NCI-H2029 treated with DMSO at 0.1 percent for 48 hours (cell line): ENCODE measurements around the gene LSM10.

ENCODE experiments used
- DNase-seq: peaks from one replicate; lab custom pipeline; 2025; lab: John Stamatoyannopoulos, UW

LSM10 gene

DNA sequence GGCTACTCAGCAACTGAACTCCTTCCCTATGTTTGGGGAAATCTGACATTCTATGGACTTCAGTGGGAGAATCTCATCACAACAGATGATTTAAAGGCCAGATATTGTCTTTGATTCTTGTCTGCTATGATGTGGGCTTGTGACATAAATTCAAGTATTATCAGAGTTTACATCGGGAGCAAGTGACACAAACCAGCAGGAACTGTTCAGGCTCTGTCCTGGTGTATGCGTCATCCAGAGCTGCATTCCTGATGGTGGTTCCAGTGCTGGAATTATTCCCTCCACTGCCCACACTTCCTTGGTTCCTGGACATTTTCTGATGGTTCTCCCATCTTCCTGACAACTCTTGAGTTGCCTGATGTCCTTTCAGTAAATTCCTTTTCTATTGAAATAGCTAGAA, 10.8 kb upstream of the LSM10 start:
- DNase-seq = no peak

GRCh38 chr1:36406440-36406839, 8.7 kb upstream of the LSM10 start:
- DNase-seq = no peak

- no peak for DNase-seq
Measured at GRCh38 chr1:36402504-36402890, 4.8 kb upstream of the LSM10 start.

DNA sequence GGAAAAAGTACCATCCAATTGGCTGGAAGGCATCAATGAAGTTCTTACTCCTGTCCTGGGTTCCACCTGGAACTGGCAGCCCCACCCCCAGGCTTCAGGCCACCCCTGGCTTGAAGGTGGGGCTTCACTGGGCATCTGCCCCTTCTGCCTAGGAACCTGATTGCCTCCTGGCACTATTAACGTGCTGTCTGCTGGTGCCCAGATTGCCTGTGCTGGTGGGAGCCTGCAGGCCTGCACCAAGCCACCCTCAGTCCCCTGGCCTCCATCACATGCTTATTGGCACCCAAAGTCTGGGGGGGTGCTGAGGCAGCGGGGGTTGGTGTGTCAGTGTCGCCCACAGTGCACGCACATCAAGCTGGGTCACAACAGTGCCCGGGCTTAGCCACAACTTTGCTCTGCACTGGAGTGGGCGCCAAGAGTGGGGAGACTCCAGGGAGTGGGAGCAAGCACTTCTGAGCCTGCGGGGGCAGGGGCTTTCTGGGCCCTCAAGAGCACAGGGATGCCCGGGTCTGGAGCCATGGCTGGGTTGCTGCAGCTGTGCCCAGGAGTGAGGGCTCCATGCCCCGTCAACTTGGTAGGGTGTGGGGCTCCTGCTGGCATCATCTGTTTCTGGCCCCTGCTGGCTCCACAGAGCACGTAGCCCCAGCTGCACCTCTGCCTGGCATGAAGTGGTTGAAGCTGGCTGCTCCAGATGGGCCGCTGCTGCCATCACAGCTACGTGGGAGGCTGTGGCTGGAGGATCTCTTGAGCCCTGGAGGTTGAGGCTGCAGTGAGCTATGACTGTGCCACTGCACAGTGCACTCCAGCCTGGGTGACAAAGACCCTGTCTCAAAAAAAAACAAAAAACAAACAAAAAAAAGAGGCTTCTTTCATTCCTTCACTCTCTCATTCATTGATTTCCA, 4.1 kb upstream of the LSM10 start:
- DNase-seq = no peak

DNA sequence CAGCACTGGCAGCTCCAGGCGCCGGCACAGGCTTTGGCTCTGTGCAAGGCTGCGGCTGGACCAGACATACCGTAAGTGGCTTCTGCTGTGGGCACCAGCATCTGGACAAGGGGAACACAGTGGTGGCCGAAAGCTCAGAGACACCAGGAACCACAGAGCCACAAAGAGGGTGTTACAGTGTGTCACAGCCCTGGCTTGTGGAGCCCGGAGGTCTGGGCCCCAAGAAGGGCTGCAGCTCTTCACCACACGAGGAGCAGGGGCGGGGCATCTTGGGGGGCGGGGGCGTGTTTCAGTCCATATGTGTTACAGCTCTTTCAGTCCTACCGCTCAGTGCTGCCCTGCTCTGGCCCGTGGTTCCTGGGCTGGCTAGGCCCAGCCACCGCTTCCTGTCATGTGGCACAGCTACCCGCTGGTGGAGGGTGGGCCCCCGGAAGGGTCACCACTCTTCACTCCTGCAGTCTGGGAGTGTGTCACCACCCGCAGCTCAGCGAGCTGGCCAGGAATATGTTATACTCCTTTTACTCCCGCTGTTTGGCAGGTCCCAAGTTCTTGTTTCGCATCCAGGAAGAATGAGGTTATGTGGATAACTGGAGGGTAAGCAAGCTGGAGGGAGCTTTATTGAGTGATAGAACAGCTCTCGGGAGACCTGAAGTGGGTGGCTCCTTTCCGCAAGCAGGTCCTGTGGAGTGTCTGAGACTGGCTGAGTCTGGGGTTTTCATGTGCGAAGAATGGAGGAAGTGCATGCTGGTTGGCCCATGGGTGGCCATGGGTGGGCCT, 3.3 kb upstream of the LSM10 start:
- DNase-seq = no peak

DNA sequence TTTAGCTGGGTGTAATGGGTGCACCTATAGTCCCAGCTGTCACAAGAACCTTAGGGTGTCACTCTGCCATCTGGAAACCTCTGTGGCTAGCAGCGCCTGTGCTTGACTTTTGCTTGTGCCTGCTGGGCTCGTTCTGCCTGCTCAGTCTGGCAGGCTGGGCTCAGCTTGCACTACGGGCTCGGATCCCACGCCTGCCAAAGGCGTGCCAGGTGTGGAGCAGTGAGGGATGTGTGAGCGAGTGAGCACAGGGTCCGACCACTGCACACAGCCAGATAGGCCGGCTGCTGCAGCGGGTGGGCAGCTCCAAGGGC, 2.8 kb upstream of the LSM10 start:
- no peak for DNase-seq

DNA sequence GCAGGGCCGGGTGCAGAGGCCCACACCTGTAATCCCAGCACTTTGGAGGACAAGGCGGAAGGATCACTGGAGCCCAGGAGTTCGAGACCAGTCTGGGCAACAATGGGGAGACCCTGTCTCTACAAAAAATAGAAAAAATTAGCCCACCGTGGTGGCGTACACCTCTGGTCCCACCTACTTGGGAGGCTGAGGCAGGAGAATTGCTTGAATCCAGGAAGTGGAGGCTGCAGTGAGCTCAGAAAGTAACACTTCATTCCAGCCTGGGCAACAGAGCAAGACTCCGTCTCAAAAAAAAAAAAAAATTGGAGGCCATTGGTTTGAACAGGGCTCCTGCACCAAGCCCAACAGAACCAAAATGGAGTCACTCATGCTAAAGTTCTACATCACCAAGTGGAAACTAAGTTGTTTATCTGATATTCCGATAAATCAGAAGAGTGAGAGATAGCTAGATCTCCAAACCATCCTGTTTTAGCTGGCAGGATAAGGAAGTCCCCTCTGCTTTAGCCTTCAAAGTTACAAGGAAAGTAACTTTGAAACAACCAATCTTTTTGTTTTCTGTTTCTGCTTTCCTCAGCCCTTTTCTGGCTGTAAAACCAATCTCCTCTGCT, 766 bp upstream of the LSM10 start:
- DNase-seq = no peak

DNA sequence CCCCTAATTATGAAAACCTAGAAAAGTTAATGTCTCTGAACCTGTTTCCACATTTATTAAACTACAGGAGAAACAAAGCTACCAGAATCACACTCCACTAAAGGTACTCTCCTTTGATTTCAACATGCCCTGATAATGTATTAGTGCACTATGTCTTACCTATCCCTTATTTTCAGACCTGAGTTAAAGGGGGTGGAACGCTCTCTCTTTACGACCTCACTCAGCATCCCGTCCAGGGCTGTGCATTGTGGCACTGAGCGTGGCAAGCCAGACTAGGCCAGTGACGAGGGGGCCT, 678 bp downstream of the LSM10 start:
- DNase-seq = no peak

GRCh38 chr1:36396359-36396758, 1.3 kb downstream of the LSM10 start:
- DNase-seq = no peak

- no peak for DNase-seq
Measured at GRCh38 chr1:36393686-36394085, 4.0 kb downstream of the LSM10 start.

- no peak for DNase-seq
Measured at GRCh38 chr1:36392836-36393235, 4.9 kb downstream of the LSM10 start.

- no peak for DNase-seq
Measured at GRCh38 chr1:36391271-36391670, 6.4 kb downstream of the LSM10 start.

- DNase-seq = no peak
Measured at GRCh38 chr1:36390411-36390810, 7.3 kb downstream of the LSM10 start.

- DNase-seq = no peak
Measured at GRCh38 chr1:36389999-36390398, 7.7 kb downstream of the LSM10 start.

- DNase-seq = no peak
Measured at GRCh38 chr1:36389261-36389660, 8.4 kb downstream of the LSM10 start.

- DNase-seq = no peak
Measured at GRCh38 chr1:36387141-36387949, 10.4 kb downstream of the LSM10 start.

- DNase-seq = peak; percentile 55
Measured at GRCh38 chr1:36386265-36387140, 11.2 kb downstream of the LSM10 start.

- peak; percentile 96 for DNase-seq
Measured at GRCh38 chr1:36385410-36386264, 12.1 kb downstream of the LSM10 start, which contains the start of gene STK40. STK40 (minus strand) TSS chr1:36385924; CDS start chr1:36361332, 24,592 bp downstream.

GRCh38 chr1:36384542-36385409, 12.9 kb downstream of the LSM10 start:
- peak; percentile 48 for DNase-seq
